Stimulated activated naive CD8-positive, alpha-beta T cell treated with anti-CD3 and anti-CD28 coated beads, Interleukin-15, Interleukin-2, amounts not matched to agents 100 U/mL and 50 U/mL, for 24 hours (primary cell): Measurements from ENCODE around the gene OPCML.

Experiments
- ATAC-seq: fragments of 150-1000 bp; cut with Tn5 transposase; one replicate; pipeline ENCODE4 v1.10.0; 2021
- DNase-seq: peaks from one replicate; pipeline ENCODE4 v3.0.0; 2021

The OPCML gene

GRCh38 chr11:133232665-133233064 is 299.6 kb downstream of the OPCML start:
- ATAC-seq, result no peak
- no peak for DNase-seq

- ATAC-seq, result no peak
- DNase-seq, result no peak
These were observed 301.9 kb downstream of the OPCML start for GRCh38 chr11:133230431-133230830.

- no peak for DNase-seq
- ATAC-seq, result no peak
These were observed 303.6 kb downstream of the OPCML start for GRCh38 chr11:133228471-133229329.

GRCh38 chr11:133227632-133228111 is 304.6 kb downstream of the OPCML start:
- DNase-seq, result no peak
- no peak for ATAC-seq

GRCh38 chr11:133224271-133224670 is 308.0 kb downstream of the OPCML start:
- ATAC-seq (no peak), DNase-seq (no peak)

- ATAC-seq (no peak), DNase-seq (no peak)
These were observed 309.6 kb downstream of the OPCML start for GRCh38 chr11:133222425-133223330.

GRCh38 chr11:133219543-133219942 is 312.8 kb downstream of the OPCML start:
- DNase-seq (no peak), ATAC-seq (no peak)

- DNase-seq, result no peak
- ATAC-seq, result no peak
These were observed 315.5 kb downstream of the OPCML start for GRCh38 chr11:133216813-133217212.

- ATAC-seq (no peak), DNase-seq (no peak)
These were observed 316.6 kb downstream of the OPCML start for GRCh38 chr11:133215596-133216230.

GRCh38 chr11:133214646-133215045 is 317.7 kb downstream of the OPCML start:
- DNase-seq (no peak), ATAC-seq (no peak)

GRCh38 chr11:133212201-133212600 is 320.1 kb downstream of the OPCML start:
- ATAC-seq, result no peak

GRCh38 chr11:133207995-133208394 is 324.3 kb downstream of the OPCML start:
- DNase-seq (no peak), ATAC-seq (no peak)

More at GRCh38 chr11:133212201-133212600, 320.1 kb downstream of the OPCML start:
- no peak for DNase-seq

- no peak for ATAC-seq
These were observed 325.8 kb downstream of the OPCML start for GRCh38 chr11:133206313-133207005.

GRCh38 chr11:133204158-133204557 is 328.1 kb downstream of the OPCML start:
- no peak for ATAC-seq
- no peak for DNase-seq

More at GRCh38 chr11:133206313-133207005, 325.8 kb downstream of the OPCML start:
- no peak for DNase-seq

- ATAC-seq, result no peak
- no peak for DNase-seq
These were observed 329.5 kb downstream of the OPCML start for GRCh38 chr11:133202816-133203215.

- ATAC-seq, result no peak
- DNase-seq, result no peak
These were observed 333.9 kb downstream of the OPCML start for GRCh38 chr11:133198438-133198837.

- no peak for ATAC-seq
These were observed 334.9 kb downstream of the OPCML start for GRCh38 chr11:133197425-133197824.

GRCh38 chr11:133191931-133192330 is 340.4 kb downstream of the OPCML start:
- ATAC-seq (no peak), DNase-seq (no peak)

More at GRCh38 chr11:133197425-133197824, 334.9 kb downstream of the OPCML start:
- DNase-seq, result no peak

GRCh38 chr11:133181667-133182066 is 350.6 kb downstream of the OPCML start:
- ATAC-seq, result no peak
- DNase-seq, result no peak

GRCh38 chr11:133181066-133181465 is 351.2 kb downstream of the OPCML start:
- ATAC-seq (no peak), DNase-seq (no peak)

- DNase-seq (no peak), ATAC-seq (no peak)
These were observed 352.1 kb downstream of the OPCML start for GRCh38 chr11:133180201-133180600.

GRCh38 chr11:133176748-133177147 is 355.6 kb downstream of the OPCML start:
- DNase-seq (no peak), ATAC-seq (no peak)
